GM12865 (cell line): ENCODE results near the gene NPTN.

ENCODE experiments used
- DNase-seq: peaks from one replicate; pipeline ENCODE4 v3.0.0; 2010; ENCODE audit warnings: low read depth
- H3K4me3 ChIP-seq: 2 replicates; pipeline ENCODE4 v1.5.1; 2011; ENCODE audit warnings: mild to moderate bottlenecking, low read depth, low read length, control low read depth
- TF ChIP-seq, protein P1 (sequence below): IDR thresholded peaks from 2 replicates; pipeline ENCODE4 v1.5.1; 2011; ENCODE audit warnings: low read length, control low read depth, low read depth, inconsistent platforms; ENCODE audit not compliant: insufficient read depth; ENCODE audit errors: missing control alignments

The NPTN gene

DNA sequence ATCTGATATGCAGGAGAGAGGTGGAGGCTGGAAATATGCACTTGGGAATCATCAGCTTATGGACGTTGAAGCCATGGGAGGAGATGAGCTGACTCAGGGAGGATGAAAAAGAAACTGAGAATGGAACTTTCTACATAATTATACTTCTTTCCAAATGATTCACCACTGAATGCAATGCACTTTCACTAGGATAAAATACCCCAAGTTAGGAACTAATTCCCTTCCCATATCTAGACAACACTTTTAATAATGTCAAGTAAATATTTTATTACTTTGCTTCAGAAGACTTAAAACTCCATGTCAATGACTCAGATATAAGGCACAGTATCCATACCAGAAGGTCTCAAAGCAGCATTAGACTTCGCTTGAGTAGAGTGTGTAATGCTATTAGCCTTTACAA is 24.2 kb downstream of the NPTN start:
- DNase-seq = no peak
- TF ChIP-seq, protein P1, sequence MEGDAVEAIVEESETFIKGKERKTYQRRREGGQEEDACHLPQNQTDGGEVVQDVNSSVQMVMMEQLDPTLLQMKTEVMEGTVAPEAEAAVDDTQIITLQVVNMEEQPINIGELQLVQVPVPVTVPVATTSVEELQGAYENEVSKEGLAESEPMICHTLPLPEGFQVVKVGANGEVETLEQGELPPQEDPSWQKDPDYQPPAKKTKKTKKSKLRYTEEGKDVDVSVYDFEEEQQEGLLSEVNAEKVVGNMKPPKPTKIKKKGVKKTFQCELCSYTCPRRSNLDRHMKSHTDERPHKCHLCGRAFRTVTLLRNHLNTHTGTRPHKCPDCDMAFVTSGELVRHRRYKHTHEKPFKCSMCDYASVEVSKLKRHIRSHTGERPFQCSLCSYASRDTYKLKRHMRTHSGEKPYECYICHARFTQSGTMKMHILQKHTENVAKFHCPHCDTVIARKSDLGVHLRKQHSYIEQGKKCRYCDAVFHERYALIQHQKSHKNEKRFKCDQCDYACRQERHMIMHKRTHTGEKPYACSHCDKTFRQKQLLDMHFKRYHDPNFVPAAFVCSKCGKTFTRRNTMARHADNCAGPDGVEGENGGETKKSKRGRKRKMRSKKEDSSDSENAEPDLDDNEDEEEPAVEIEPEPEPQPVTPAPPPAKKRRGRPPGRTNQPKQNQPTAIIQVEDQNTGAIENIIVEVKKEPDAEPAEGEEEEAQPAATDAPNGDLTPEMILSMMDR = no peak

DNA sequence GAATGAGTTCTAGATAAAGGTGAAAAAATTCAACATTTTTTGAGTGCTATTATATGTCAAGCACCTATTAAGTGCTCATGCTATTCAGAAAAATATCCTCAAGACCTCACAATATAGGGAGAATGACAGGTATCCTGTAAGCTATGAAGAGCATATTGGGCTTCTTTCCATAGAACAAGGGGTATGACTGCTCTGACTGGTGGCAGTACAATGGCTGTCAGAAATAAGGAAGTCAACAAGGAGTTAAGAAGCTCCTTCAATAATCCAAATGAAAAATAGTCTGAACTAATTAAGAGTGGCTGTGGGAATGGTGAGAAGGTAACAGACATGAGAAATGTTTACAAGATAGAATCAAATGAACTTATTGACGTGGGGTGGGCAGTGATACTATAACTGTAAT is 24.7 kb downstream of the NPTN start:
- no peak overlapping the region for H3K4me3 ChIP-seq
- TF ChIP-seq, protein P1 = no peak
- DNase-seq = no peak

More for the DNA sequence above, 24.2 kb downstream of the NPTN start:
- H3K4me3 ChIP-seq = no peak overlapping the region

DNA sequence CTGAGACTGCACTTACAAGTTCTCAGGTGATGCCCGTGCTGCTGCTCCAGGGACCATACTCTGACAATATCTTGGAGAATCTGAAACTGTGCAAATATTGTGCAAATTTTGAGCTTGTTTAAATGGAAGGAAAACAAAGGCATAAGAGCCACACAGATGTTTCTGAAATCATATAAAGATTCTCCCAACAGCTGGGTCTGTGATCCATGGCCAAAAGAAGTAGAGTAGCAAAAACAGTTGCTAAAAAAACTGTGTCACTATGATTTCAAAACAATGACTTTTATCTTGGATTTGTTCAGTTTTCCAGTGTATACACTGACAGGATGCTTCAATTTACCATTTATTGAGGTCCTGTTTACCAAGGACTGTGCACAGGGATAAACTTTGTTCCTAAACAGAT is 25.3 kb downstream of the NPTN start:
- DNase-seq = no peak
- TF ChIP-seq, protein P1 = no peak
- H3K4me3 ChIP-seq = no peak overlapping the region

DNA sequence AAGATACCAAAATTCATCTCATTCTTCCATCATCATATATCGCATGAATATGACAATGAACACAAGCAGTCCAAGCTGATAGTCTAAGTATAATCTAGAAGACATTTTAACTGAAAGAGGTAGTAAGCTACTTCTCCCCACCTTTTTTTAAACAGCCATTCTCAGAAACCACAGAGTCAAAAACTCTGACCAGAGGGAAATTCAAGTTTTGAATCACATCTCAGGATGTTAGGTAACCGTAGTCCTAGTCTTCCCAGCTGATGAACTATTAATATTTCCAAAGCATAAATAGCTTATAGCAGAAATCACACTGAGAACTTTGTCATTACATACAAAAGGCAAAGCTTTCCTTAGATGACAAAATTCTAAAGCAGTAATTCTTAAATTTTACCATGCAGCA is 25.8 kb downstream of the NPTN start:
- no peak overlapping the region for H3K4me3 ChIP-seq
- TF ChIP-seq, protein P1 = no peak
- no peak for DNase-seq

DNA sequence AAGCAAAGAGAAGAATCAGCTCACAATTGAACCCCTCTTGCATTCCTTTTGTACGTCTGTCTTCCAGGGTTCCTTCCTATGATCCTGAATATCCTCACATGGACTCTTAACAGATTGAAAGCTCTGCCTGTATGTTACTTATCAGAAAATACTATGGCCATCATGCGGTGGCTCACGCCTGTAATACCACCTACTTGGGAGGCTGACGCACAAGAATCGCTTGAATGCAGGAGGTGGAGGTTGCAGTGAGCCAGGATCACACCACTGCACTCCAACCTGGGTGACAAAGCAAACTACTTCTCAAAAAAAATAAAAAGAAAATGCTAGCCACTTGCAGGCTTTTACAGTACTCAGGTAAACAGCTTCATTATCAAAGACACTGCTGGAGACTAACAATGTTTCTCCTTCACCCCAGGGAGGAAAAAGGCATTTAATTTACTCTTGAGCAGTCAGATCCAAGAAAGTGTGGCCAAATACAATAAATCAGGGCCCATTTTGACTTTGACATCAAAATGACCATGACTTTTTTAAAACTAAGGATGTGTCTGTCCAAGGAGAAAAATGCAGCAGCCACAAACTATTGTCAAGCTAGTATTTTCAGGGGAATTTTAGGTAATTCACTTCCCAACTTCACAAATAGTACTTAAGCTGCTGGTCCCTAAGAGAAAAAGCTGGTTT is 27.3 kb downstream of the NPTN start:
- no peak for DNase-seq
- no peak overlapping the region for H3K4me3 ChIP-seq
- TF ChIP-seq, protein P1 = no peak

DNA sequence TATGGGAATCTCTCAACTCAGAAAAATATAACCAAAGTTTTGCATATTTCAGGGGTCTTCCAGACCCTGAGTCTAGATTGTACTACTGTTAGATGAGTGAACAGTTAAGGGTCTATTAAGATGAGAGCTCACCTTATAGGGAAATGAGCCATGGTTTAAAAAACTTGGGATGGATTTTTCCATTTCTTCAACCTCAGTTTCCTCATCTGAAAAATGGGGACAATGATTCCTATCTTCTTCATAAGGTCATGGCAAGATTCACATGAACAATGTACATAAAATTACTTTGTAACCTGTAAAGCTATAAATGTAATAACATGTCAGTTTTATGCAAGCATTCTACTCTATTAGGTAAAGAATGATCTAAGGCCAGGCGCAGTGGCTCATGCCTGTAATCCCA is 28.7 kb downstream of the NPTN start:
- TF ChIP-seq, protein P1 = no peak
- H3K4me3 ChIP-seq = no peak overlapping the region
- DNase-seq = no peak

DNA sequence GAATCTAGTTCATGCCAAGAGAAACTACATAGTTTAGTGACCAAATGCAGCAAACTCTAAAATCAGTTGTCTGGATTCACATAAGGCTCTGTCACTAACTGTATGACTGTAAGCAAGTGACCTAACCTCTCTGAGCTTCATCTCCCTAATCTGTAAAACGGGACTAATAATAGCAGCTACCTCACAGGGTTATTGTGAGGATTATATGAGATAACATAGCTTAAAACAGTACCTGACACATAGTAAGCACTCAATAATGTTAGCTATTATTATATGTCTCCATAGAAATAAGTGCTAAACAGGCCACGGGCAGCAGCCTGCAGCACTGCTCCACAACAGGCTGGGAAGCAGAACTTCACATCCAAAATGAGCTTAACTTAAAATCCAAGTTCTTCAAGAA is 30.2 kb downstream of the NPTN start:
- TF ChIP-seq, protein P1 = no peak
- H3K4me3 ChIP-seq = no peak overlapping the region
- DNase-seq = no peak
